HG03280 (cell line): ENCODE data around the gene DDX41.
"Not testable (repeated sequence)": the region's sequence is repeated elsewhere in the genome, so short reads cannot be mapped to it uniquely, and the experiment has no call there.

Experiments
- ATAC-seq: cut with Tn5 transposase; IDR thresholded peaks from one replicate; pipeline ENCODE4 v1.9.1; 2021; ENCODE audit warnings: mild to moderate bottlenecking, moderate library complexity; ENCODE audit not compliant: unreplicated experiment

DDX41 gene

DNA sequence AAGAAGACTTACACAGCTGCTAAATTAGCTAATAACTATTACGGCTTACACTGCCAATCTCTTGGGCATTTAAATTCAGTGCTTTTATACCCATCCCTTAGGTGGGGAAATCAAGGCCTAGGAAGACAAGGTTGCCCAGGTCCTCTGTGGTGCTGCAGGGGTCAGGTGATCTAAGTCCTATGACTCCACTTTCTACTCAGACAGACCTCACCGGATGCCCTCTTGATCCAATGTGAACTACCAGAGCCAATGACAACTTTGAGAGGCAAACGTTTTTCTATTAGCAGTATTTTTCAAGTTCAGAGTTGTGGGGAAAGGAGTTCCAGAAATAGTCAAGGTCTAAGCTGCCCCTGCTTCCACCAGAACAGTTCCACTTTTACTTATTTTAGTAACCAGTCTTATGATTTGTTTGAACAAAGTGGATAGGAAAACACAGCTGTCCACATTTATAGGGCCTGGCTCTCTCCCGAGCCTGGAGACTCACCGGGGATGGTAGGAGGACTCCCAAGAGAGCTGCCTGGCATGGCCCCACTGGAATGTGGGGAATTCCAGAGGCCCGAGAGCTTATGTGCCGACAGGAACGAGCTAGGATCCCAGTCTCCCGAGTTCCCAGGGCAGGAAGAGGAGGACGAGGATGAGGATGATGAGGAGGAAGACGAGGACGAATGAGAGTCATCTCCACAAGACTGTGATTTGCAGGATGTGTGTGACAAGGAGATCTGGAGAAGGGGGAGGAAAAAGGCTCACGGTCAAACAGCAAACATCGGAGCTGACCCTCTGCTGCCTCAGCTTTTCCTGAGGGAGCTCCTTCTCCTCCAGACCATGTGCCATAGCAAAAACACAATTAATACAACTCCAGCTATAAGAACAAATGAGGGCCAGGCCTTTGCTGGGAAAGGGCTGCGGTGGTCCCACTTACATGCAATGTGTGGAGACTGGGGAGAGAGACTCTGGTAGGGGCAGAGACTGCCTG lies 20.9 kb upstream of the DDX41 start:
- ATAC-seq = no peak

DNA sequence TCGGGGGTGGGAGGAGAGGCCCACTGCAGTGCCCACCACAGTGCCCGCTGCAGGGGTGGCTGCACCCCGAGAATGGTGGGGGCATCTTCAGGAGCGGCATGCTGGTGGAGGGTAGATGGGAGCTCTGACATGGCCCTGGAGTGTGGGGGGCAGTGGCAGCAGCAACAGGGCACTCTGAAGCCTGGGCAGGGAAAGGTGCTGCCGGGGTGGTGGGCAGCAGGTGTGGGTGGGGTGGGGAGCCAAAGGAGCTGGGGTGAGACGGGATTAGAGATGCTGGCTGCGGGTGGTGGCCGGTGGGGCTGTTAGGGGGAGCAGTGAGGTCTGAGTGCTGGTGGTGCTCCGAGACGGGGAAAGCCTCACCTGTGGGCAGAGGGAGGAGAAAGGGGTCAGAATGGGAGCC lies 19.6 kb upstream of the DDX41 start:
- no peak for ATAC-seq

DNA sequence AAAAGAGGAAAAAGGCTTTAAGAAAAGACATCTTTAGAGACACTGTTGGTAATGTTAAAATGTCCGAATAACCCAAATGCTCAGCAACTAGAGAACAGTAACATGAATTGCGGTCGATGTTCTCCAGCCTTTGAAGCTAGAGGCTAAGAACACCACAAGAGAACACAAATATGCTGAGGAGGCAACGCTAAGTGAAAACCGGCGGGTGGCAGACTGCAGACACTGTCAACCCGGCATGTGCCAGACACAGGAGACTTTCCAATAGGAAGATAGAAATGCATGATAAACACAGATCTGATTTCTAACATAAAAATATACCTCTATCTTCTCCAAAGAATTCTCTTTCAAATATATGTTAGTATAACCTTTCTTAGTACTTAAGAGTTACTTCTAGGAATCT lies 18.4 kb upstream of the DDX41 start:
- ATAC-seq = no peak

DNA sequence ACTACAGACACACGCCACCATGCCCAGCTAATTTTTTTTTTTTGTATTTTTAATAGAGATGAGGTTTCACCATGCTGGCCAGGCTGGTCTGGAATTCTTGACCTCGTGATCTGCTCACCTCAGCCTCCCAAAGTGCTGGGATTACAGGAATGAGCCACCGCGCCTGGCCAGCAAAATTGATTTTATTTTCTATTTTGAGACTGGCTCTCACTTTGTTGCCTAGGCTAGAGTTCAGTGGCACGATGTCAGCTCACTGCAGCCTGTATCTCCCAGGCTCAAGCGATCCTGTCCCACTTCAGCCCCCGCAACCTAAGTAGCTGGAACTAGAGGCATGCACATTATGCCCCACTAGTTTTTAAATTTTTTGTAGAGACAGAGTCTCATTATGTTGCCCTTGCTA lies 17.7 kb upstream of the DDX41 start:
- not testable (repeated sequence) for ATAC-seq

DNA sequence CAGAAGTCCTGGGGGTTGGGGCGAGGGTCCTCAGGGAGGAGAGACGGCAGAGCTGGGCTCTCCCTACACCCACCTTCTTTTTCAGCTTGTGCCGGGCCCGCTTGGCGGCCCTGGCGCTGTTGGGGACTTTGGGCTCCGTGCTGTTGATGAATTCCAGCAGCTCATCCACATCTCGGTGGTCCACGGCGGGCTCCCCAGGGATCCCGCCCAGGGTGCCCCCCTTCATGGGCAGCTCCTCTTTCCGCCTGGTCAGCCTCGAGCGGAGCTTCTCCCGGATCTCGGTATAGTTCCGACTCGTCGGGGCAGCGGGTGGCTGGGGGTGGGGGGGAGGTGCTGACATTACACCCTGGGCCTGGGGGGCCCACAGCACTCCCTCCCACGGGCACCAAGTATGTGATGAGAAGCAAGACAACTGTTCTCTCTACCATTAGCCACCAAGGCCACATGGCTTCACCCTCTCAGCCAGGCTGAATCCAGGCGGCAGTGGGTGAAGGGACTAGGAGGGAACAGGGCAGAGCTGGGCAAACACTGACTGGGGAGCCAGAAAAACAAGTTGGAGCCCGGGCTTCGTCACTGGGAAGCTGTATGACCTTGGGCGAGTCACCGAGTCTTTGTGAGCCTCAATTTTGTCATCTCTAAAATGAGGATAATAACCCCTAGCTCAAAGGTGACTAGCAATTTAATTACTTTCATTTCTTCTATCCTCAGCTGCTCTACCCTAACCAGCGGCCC lies 14.6 kb upstream of the DDX41 start:
- no peak for ATAC-seq

DNA sequence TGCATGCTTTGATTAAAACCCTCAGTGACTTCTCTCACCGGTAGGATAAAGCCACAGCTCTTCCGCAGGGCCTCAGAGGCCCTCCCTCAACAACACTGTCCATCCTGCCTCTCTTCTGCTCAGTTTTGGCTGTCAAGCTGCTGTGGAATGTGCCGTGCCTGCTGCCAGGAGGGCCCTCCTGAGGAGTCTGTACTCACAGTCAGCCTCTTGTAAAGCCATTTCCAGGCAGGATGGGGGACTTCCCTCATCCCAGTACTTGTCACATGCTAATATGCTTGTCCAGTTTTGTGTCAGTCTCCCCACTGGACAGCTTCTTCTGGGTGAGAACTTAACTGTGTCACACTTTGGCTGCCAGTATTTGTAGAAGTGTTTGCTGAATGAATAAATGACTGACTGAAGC lies 13.9 kb upstream of the DDX41 start:
- ATAC-seq = no peak

DNA sequence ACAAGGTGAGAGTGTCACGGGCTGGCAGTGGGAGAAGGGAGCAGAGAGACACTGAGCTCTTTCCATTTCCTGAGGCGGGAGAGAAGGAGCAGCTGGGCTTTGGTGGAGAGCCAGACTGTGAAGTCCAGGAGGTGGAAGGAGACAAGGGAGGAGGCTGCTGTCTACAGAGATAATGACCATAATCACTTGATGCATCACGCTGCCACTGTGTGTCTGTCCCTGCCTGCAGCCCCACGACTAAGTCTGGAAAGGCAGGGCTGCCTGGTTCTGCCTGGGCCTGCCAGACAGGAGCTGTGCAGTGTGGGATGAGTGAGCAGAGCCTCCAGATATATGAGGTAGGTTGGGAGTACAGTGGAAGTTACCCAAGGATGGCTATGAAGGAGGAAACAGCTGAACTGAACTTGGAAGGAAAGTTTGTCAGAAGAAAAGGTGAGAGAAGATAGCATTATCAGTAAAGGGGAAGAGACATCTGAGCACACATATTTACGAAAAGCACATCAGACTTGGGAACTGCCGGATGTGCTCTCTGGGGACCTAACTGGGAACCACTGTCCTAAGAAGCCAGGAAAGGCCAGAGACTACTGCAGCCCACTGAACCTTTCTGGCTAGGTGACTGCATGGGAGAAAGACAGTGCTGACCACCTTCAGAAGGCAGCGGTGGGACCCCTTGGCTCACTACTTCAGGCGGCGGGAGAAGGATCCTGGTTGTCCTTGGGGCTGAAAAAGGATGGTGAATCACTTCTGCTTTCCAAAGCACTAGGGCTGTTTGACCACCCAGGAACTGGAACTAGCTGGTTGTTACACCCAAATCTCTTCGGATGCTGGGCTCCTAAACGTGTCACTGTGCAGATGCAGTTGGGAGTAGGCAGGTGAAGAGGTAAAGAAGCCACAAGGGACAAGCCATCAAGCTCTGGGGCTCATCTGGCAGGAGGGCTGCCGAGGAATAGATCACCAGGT lies 12.8 kb upstream of the DDX41 start:
- no peak for ATAC-seq

DNA sequence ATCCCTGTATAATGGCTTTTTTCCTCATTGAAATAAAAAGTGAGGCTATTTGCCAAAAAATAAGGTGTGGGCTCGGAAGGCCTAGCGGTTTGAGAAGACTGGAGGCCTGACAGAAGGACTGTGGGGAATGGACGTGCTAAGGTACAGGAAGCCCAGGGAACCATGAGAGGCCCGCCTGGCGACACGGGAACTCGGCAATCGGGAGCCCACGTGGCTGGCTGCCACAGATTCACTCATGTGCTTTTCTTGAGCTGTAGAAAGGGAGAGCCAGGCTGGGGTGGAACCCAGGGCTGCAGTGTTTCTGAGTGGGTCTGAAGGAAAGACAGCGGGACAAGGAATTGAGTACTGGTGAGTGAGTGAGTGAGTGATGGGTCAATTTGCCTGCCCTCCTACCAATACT lies 11.9 kb upstream of the DDX41 start:
- no peak for ATAC-seq

DNA sequence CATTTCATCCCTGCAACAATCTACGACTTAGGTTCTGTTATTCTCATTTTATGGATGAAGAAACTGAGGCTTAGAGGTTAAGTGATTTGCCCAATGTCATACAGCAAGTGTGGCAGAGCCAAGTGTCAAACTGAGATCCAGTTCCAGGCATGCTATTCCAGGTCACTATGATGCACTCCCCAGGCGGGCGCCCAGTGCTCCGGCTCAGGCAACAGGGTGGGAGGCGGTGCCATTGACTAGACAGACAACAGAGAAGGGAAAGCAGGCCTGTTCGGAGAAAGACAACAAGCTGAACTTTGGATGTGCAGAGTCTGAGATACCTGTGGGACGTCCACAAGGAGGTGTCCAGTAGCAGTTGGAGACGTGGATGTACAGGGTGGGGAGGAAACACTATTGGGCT lies 10.8 kb upstream of the DDX41 start:
- ATAC-seq = no peak

DNA sequence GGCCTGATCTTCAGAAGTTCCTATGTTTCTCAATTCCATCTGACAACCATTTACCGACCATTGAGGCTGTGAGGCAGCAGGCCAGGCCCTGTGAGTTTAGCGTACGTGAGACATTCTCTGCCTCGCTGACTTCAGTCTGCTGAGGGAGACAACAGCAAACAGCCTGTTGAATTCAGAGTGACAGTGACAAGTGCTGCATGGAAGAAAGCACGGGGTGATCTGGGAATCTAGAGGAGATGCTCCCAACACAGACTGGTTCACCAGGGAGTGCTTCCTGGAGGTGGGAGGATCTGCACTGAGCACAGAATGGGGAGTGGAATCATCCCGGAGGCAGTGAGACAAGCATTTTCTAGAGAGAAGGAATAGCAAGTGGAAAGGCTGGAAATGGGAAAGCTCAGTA lies 10.0 kb upstream of the DDX41 start:
- no peak for ATAC-seq

DNA sequence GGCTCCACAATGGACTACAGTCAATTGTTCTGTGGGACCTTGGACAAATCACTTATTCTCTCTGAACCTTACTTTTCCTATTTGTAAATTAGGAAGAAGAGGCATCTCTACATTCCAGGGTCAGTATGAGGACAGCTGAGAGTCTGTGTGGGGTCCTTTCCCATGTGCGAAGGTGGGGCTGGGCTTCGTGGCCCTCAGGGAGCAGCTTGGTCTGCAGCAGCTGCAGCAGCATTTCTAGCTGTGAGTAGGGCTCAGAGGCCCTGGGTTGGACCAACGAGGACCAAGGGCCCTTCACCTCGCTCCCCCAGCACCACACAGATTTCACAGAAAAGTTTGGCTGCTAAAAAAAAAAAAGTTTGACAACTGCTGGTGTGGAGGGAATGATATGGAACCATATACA lies 9.4 kb upstream of the DDX41 start:
- ATAC-seq = no peak

DNA sequence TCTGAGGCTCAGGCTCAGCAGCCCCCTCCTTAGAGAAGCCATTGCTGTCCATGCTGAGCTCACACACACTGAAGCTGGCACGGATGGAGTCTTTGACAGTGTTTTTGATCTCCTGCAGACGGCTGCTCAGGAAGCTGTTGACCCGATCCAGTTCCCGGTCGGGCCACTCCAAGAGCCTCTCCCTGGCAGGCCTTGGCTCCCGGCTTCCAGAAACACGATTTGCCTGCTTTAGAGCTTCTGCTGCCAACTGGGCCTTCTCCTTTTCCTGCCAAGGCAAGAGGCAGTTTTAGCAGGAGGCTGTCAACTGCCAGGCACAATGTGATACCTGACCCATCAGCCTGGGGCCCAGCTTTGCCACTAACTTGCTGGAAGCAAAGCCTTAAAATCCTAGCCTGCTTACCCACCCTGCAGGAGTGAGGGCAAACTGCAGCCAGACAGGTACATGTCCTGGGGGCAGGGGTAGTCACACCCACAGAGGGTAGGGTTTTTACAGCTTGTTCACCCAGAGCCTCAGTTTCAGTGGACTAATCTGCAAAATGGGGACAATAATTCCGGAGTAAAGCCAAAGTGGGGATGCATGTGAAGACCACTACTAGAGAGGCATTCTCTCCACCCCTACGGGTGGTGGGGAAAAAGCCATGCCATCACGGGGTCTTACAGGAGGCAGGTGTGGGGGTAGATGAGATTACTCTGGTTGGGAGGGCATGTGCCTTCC lies 8.3 kb upstream of the DDX41 start:
- no peak for ATAC-seq

DNA sequence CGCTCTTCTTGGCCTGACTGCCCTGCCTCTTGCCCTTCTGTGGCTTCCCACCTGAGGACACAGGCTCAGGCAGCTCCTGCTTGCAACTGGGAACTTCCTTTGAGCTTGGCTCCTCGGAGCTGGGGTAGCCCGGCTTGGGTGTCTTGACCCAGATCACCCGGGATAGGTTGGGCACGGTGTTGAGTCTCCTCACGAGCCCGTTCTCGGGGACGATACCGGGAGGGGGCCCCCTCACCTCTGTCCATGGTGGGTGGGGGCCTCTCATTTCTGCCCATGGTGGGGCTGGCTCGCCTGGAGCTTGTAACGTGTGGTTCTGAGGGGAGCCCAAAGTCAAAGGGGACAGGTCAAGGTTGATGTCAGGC lies 7.8 kb upstream of the DDX41 start:
- no peak for ATAC-seq

DNA sequence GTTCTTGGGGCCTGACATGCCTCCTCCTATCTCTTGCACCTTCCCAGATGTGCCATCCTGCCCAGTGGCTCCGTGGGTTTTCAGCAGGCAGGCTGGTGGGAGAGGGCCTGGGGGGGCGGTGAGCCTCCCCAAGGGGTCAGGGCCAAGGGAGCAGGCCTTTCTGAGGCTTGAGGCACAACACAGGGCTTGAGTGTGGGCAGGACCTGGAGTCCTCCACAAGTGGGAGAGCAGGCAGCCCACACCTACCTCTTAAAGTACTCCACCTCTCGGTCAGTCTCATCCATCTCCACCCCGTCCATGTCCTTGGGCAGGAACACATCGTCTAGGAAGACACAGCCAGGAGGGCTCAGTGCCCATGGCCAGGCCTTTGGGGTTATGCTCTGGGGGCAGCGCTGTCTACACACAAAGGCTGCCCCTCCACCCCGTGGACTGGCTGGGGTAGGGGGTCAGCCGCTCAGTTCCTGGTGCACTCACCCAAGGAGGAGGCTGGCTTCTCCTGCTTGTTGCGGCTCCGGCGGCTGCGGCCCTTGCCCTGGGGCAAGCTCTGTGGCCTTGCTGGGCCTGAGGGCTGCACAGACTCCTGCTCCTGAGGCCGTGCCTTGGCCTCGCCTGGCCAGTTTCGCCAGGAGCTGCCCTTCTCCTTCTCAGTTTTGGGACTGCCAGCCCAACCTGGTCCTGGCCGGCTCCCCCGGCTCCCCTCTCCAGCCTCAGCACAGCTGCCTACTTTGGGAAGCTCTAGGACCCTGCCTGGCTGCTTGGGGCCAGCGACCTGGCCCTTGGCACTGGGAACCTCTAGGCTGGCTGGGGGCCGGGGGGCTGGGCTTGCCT lies 7.2 kb upstream of the DDX41 start:
- ATAC-seq = no peak

DNA sequence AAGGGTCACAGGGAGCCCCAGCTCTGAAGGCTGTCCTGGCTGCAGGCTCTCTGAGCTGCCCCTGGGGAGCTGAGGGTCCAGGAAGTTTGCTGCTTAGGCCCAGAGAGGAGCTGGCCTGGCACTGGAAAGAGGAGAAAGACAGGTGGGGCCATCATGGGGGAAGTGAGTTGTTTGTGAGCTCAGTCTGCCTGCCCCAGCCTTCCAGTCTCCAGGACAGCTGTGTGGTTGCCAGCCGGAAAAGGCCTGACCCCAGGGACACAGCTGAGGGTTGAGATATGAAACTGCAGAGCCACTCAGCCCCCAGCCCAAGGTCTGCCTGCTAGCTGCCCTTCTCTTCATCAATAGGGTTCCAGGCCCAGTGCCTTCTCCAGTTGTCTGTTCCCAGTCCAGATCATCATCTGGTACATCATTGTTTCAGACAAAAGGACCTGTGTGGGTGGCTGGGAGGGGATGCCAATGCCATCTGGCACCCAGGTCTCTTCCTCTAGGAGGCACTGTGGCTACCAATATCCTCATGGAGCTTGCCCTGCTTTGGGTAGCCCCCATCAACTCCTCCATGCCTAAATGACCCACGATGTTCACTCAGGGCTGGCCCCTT lies 4.3 kb upstream of the DDX41 start:
- no peak for ATAC-seq

DNA sequence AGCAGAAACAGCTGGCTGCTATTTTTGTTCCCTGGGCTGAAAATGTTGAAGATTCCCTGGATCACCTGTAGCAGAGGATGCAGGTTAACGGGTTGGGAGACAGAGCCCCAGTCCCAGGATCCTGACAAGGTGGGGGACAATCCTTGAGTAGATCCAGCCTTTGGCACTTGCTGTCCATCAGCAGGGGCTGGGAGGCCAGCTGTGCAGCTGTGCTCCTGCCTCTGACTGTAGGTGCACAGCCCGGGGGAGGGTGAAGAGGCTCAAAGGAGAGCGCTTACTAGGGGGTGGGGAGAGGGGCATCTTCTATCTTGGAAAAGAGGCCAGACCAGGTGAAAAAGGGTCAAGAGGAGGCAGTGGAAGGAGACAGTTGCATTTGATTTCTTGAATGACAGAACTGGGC lies 3.5 kb upstream of the DDX41 start:
- no peak for ATAC-seq

DNA sequence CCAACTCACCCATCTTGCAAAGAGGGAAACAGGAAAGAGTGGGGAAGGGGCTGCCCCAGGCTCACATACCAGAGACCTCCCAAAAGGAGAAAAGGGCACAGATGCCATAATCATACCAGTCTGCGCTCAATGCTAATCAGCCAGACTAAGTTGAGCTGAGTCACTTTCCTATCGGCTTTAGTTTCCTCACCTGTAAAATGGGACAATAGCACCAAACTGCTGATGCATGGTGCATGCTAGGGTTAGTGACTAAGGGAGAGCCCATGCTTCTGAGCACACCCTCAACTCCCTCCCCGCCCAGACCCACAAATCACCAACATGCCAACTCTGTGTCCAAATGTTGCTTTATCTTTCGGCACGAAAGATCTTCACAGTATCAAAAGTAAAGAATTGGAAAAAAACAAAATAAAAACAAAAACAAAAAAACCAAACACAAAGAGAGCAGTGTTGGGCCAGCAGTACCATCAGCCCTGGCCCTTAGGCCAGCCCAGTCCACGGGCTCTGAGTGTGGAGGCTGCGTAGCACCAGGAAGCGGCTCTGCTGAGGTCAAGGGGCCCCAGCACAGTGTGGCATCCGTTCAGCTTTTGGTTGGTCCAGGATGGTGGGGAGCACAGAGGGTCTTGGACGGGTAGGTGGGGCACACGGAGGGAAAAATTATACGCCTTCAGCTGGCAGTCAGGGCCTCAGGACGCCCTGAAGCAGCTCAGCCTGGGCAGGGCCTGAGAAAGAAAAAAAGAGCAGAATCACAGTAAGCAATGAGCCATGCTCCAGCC lies 2.9 kb upstream of the DDX41 start:
- no peak for ATAC-seq

DNA sequence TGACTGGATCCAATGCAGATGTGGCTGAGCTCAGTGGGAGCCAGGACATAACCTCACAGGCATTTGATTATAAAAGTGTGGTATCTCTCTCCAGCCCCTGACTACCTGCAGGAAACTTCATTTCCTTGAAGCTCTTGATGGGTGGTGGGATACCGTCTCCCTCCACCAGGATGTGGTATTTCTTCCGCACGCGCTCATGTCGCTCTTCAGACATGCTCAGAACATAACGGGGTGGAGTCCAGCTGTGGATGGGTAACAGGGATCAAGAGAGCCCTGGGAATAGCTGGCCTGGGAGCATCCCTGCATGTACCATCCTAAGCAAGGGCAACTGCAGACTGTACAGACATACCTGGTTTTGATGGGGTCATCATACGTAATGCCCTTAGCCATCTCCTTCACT lies 1.2 kb downstream of the DDX41 start:
- ATAC-seq = no peak

DNA sequence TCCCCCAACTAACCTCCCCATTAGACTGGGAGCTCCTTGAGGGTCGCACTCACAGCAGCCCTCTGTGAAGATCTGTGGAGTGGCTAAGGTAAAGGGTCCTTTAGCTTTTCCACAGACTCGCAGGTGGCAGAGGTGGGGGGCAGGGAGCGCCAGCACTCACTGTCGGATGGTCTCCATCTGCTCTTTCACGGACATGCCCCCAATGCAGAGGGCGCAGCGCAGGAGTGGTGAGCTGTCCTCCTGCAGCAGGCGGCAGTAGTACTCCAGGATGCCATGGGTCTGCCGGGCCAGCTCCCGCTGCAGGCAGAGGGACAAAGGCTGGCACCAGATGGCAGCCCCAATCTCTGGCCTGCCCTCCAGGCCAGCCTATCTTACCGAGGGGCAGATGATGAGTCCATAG lies 2.2 kb downstream of the DDX41 start:
- ATAC-seq = no peak
